H1 (cell line): Measurements from ENCODE around the gene ADAM12. TPM values are rescaled to one million over a fixed set of nuclear protein-coding genes. Genes with fewer than 3 reads are reported as not detected.

Experiments
- CTCF ChIA-PET: fragments of 300-600 bp; sonication (Branson Sonifier 250); formaldehyde crosslinking; loops from one replicate; lab custom pipeline; 2021; ENCODE audit not compliant: partially characterized antibody; lab: Charles Lee
- POLR2A ChIA-PET: fragments of 300-600 bp; sonication (Branson Sonifier 250); formaldehyde crosslinking; loops from one replicate; lab custom pipeline; 2021; ENCODE audit warnings: inconsistent platforms; ENCODE audit not compliant: partially characterized antibody; lab: Charles Lee
- DNase-seq, 2 experiments: peaks; one replicate each; pipeline versions ENCODE4 v3.0.0 to v3.0.0-alpha.2; 2010 to 2022; ENCODE audit warnings: low spot score in 2 of 2, low read depth in 1 of 2, mixed read lengths in 1 of 2
- FAIRE-seq: peaks from 2 replicates; lab custom pipeline; 2011; peaks lifted over from hg19 to GRCh38; lab: Jason Lieb, UNC
- H2AFZ ChIP-seq: 2 replicates; pipeline ENCODE4 v1.8.1; 2012; ENCODE audit warnings: low read length, inconsistent platforms
- H2AK5ac ChIP-seq: 2 replicates; pipeline ENCODE4 v1.6.1; 2013; ENCODE audit warnings: low read depth, low read length
- H2BK120ac ChIP-seq: replicated peaks from 2 replicates; pipeline ENCODE3; 2013; ENCODE audit warnings: low read depth, low read length, inconsistent platforms
- H2BK12ac ChIP-seq: 2 replicates; pipeline ENCODE4 v1.6.1; 2013; ENCODE audit warnings: low read depth, low read length
- H2BK15ac ChIP-seq: 2 replicates; pipeline ENCODE4 v1.6.1; 2013; ENCODE audit warnings: low read length
- H2BK20ac ChIP-seq: 2 replicates; pipeline ENCODE4 v1.6.1; 2013; ENCODE audit warnings: low read length
- H2BK5ac ChIP-seq: 2 replicates; pipeline ENCODE4 v1.6.1; 2013; ENCODE audit warnings: low read depth, low read length
- H3K14ac ChIP-seq: 2 replicates; pipeline ENCODE4 v1.6.1; 2013; ENCODE audit warnings: inconsistent platforms; ENCODE audit not compliant: insufficient read length
- H3K18ac ChIP-seq: 2 replicates; pipeline ENCODE4 v1.6.1; 2013; ENCODE audit warnings: low read length; ENCODE audit errors: extremely low read depth
- H3K23ac ChIP-seq: 2 replicates; pipeline ENCODE4 v1.6.1; 2013; ENCODE audit warnings: inconsistent platforms; ENCODE audit not compliant: insufficient read length
- H3K23me2 ChIP-seq: 2 replicates; pipeline ENCODE4 v1.6.1; 2013; ENCODE audit warnings: low read depth, low read length
- H3K27ac ChIP-seq: 2 replicates; pipeline ENCODE4 v1.6.1; 2011; ENCODE audit warnings: low read depth, low read length, inconsistent platforms
- H3K27me3 ChIP-seq, 4 experiments: replicated peaks in 1 of 4; 1 replicate in 1 of 4; 2 replicates in 3 of 4; pipeline versions ENCODE4 v1.6.1 to v1.8.1; 2011 to 2013; ENCODE audit warnings: low read length in 3 of 4, mild to moderate bottlenecking in 3 of 4, inconsistent platforms in 2 of 4, mixed read lengths in 2 of 4, moderate library complexity in 1 of 4; ENCODE audit not compliant: control insufficient read depth in 3 of 4, insufficient read depth in 3 of 4; ENCODE audit errors: extremely low read depth in 1 of 4
- H3K36me3 ChIP-seq, 4 experiments: 2 replicates each; pipeline versions ENCODE4 v1.6.1 to v1.8.1; 2011 to 2013; ENCODE audit warnings: mild to moderate bottlenecking in 4 of 4, low read length in 3 of 4, moderate library complexity in 2 of 4, control low read depth in 1 of 4, inconsistent platforms in 1 of 4; ENCODE audit not compliant: insufficient read depth in 4 of 4, control insufficient read depth in 2 of 4
- H3K4ac ChIP-seq: replicated peaks from 2 replicates; pipeline ENCODE3; 2013; ENCODE audit warnings: low read length, low read depth, mixed read lengths, inconsistent platforms; ENCODE audit not compliant: insufficient read length
- H3K4me1 ChIP-seq, 4 experiments: replicated peaks in 1 of 4; 1 replicate in 1 of 4; 2 replicates in 3 of 4; pipeline versions ENCODE4 v1.6.1 to v1.8.1; 2011 to 2013; ENCODE audit warnings: low read length in 3 of 4, inconsistent platforms in 2 of 4, mixed read lengths in 1 of 4; ENCODE audit not compliant: insufficient read depth in 4 of 4, control insufficient read depth in 3 of 4
- H3K4me2 ChIP-seq, 2 experiments: 2 replicates each; pipeline versions ENCODE4 v1.6.1 to v1.8.1; 2011 to 2013; ENCODE audit warnings: low read depth in 2 of 2, low read length in 2 of 2, control low read depth in 1 of 2, inconsistent platforms in 1 of 2, mild to moderate bottlenecking in 1 of 2; ENCODE audit not compliant: insufficient read depth in 1 of 2
- H3K4me3 ChIP-seq, 4 experiments: fragments of 200-600, 300-600 bp in 1 of 4; sonication (generic), shearing (Covaris generic), sonication (Bioruptor Twin) in 1 of 4; 2 replicates each; pipeline versions ENCODE4 v1.5.1 to v1.8.1; 2011 to 2016; ENCODE audit warnings: low read length in 4 of 4, low read depth in 3 of 4, control low read depth in 2 of 4, inconsistent platforms in 2 of 4, mild to moderate bottlenecking in 2 of 4, mixed read lengths in 1 of 4, moderate library complexity in 1 of 4; ENCODE audit not compliant: insufficient read depth in 2 of 4; ENCODE audit errors: extremely low read depth in 1 of 4
- H3K56ac ChIP-seq: replicated peaks from 2 replicates; pipeline ENCODE3; 2013; ENCODE audit warnings: low read depth, mild to moderate bottlenecking, mixed read lengths, low read length, inconsistent platforms; ENCODE audit not compliant: insufficient read length
- H3K79me1 ChIP-seq: 2 replicates; pipeline ENCODE4 v1.6.1; 2013; ENCODE audit warnings: low read depth, low read length, control low read depth
- H3K79me2 ChIP-seq, 2 experiments: 2 replicates each; pipeline versions ENCODE4 v1.6.1 to v1.8.1; 2012 to 2013; ENCODE audit warnings: low read length in 2 of 2, mild to moderate bottlenecking in 2 of 2, inconsistent platforms in 1 of 2; ENCODE audit not compliant: insufficient read depth in 2 of 2, control insufficient read depth in 1 of 2
- H3K9ac ChIP-seq, 4 experiments: replicated peaks in 1 of 4; 1 replicate in 1 of 4; 2 replicates in 3 of 4; pipeline versions ENCODE4 v1.6.1 to v1.8.1; 2011 to 2013; ENCODE audit warnings: low read depth in 3 of 4, low read length in 3 of 4, control low read depth in 2 of 4, mild to moderate bottlenecking in 2 of 4, moderate library complexity in 2 of 4, inconsistent platforms in 1 of 4; ENCODE audit errors: extremely low read depth in 1 of 4
- H3K9me3 ChIP-seq, 2 experiments: 2 replicates each; pipeline versions ENCODE4 v1.6.1 to v1.8.1; 2012 to 2013; ENCODE audit warnings: mild to moderate bottlenecking in 2 of 2, moderate library complexity in 2 of 2, control low read depth in 1 of 2, inconsistent platforms in 1 of 2, low read depth in 1 of 2, low read length in 1 of 2, mixed read lengths in 1 of 2; ENCODE audit not compliant: insufficient read depth in 2 of 2
- H4K20me1 ChIP-seq, 2 experiments: replicated peaks in 1 of 2; 2 replicates each; pipeline versions ENCODE3 to v1.8.1; 2011 to 2013; ENCODE audit warnings: inconsistent platforms in 2 of 2, low read length in 2 of 2, mild to moderate bottlenecking in 1 of 2; ENCODE audit not compliant: insufficient read depth in 2 of 2, control insufficient read depth in 1 of 2
- H4K5ac ChIP-seq: 2 replicates; pipeline ENCODE4 v1.6.1; 2013; ENCODE audit warnings: low read length, low read depth, mixed read lengths, inconsistent platforms; ENCODE audit not compliant: insufficient read length
- H4K8ac ChIP-seq: 2 replicates; pipeline ENCODE4 v1.8.0; 2013; ENCODE audit warnings: mild to moderate bottlenecking, moderate library complexity, low read length, inconsistent platforms; ENCODE audit not compliant: insufficient read depth; ENCODE audit errors: extremely low read depth
- H4K91ac ChIP-seq: replicated peaks from 2 replicates; pipeline ENCODE3; 2013; ENCODE audit warnings: low read length, mixed read lengths, inconsistent platforms; ENCODE audit not compliant: insufficient read length
- GTF2F1 ChIP-seq: IDR thresholded peaks from 2 replicates; pipeline ENCODE4 v1.6.1; 2012; ENCODE audit warnings: low read depth, low read length, improper control_type of control experiment, borderline replicate concordance
- NANOG ChIP-seq: IDR thresholded peaks from 2 replicates; pipeline ENCODE4 v1.6.1; 2011; ENCODE audit warnings: low read length, low read depth, mild to moderate bottlenecking, inconsistent platforms; ENCODE audit not compliant: insufficient read depth, poor library complexity, severe bottlenecking
- POLR2A ChIP-seq, 2 experiments: IDR thresholded peaks; 1 replicate in 1 of 2; 2 replicates in 1 of 2; pipeline ENCODE4 v1.6.1; 2011; ENCODE audit warnings: low read depth in 2 of 2, low read length in 2 of 2, mild to moderate bottlenecking in 2 of 2; ENCODE audit errors: control extremely low read depth in 1 of 2
- RAD21 ChIP-seq, 2 experiments: IDR thresholded peaks in 1 of 2; conservative IDR thresholded peaks in 1 of 2; 2 replicates each; pipeline ENCODE4 v1.6.1; 2011; ENCODE audit warnings: low read depth in 2 of 2, low read length in 2 of 2, improper control_type of control experiment in 1 of 2, inconsistent platforms in 1 of 2, mild to moderate bottlenecking in 1 of 2, moderate library complexity in 1 of 2
- RNF2 ChIP-seq: fragments of 200-900, 300-1000 bp; sonication (generic); IDR thresholded peaks from 2 replicates; pipeline ENCODE4 v1.7.1; 2016; ENCODE audit warnings: borderline replicate concordance, low read depth, mild to moderate bottlenecking, antibody characterized with exemption, low read length; ENCODE audit not compliant: poor library complexity, severe bottlenecking; ENCODE audit errors: missing control alignments
- SIN3A ChIP-seq, 2 experiments: IDR thresholded peaks in 1 of 2; conservative IDR thresholded peaks in 1 of 2; 2 replicates each; pipeline ENCODE4 v1.6.1; 2011 to 2012; ENCODE audit warnings: low read length in 2 of 2, improper control_type of control experiment in 1 of 2, low read depth in 1 of 2, mild to moderate bottlenecking in 1 of 2
- SIX5 ChIP-seq: IDR thresholded peaks from 2 replicates; pipeline ENCODE4 v1.6.1; 2011; ENCODE audit warnings: mild to moderate bottlenecking, low read depth, low read length
- whole genome bisulfite sequencing, 2 experiments: shearing (Covaris generic) in 1 of 2; methylation state at CpG; one replicate each; pipeline versions ENCODE4 v1.1.6 to v1.1.7; 2013 to 2015; ENCODE audit warnings: low lambda C conversion rate in 2 of 2, mixed read lengths in 2 of 2, inconsistent platforms in 1 of 2, low coverage in 1 of 2, missing lambda C conversion rate in 1 of 2; ENCODE audit not compliant: insufficient replicate concordance in 2 of 2, insufficient coverage in 1 of 2, insufficient read length in 1 of 2; ENCODE audit errors: extremely low coverage in 1 of 2, missing lambda C conversion rate in 1 of 2; 5-methylcytosine and 5-hydroxymethylcytosine counted together
- polyA plus RNA-seq, 7 experiments: library from polyadenylated mRNA; depleted of rRNA in 3 of 7; stranded (reverse) in 5 of 7; unstranded in 2 of 7; fragments of >200 nt in 5 of 7; fragments of 200-250 nt in 2 of 7; gene quantifications; 1 replicate in 5 of 7; 2 replicates in 1 of 7; 4 replicates in 1 of 7; pipeline versions ENCODE4 v1.2.1 to v1.2.3, GENCODE V29; 2011 to 2013; ENCODE audit warnings: missing spikeins in 2 of 7, mixed read lengths in 2 of 7
- total RNA-seq: library from RNA; stranded (reverse); fragmentation: NEBNext Ultra II Directional; extraction: Animal tissue kit (Norgen Biotek cat#: 25700); gene quantifications from 2 replicates; pipeline ENCODE4 v1.2.1, GENCODE V29; 2021

The ADAM12 gene
- total and polyA plus RNA-seq, 2 of the 8 experiments (the other 6 are each of a cell fraction or from before 2014, with no cell fraction given): 0.07 to 0.17 TPM

GRCh38 chr10:125997586-125997985 is 390.7 kb downstream of the ADAM12 start:
- DNase-seq (no peak), FAIRE-seq (no peak)
- H3K9me3 ChIP-seq: no peaks in the 10 kb centered on the region
- no peak overlapping the region for H2BK20ac ChIP-seq
- H2AK5ac ChIP-seq: no peak overlapping the region
- H2AFZ ChIP-seq: no peak overlapping the region
- H3K9ac ChIP-seq: no peak overlapping the region
- H2BK5ac ChIP-seq: no peak overlapping the region
- no peak overlapping the region for H4K8ac ChIP-seq
- no peak overlapping the region for H3K23ac ChIP-seq
- no peak overlapping the region for H3K4ac ChIP-seq
- H3K79me1 ChIP-seq: no peaks in the 10 kb centered on the region
- ChIA-PET CTCF (interaction anchor here (1.1 to 1.2 kb wide), 2 partner anchors 17 to 20 kb away, joined by 3 to 4 read pairs; no protein-coding TSS in a partner anchor), POLR2A (interaction anchor here (0.6 kb wide), 1 partner anchor 73 kb away, joined by 3 read pairs; no protein-coding TSS in a partner anchor)
- H3K14ac ChIP-seq: no peak overlapping the region
- H3K27ac ChIP-seq: no peak overlapping the region
- no peak overlapping the region for H3K18ac ChIP-seq
- H3K23me2 ChIP-seq: no peaks in the 10 kb centered on the region
- H2BK15ac ChIP-seq: no peak overlapping the region
- no peaks in the 10 kb centered on the region for H3K4me1 ChIP-seq
- no peaks in the 10 kb centered on the region for H3K36me3 ChIP-seq
- no peaks in the 10 kb centered on the region for H3K79me2 ChIP-seq
- no peaks in the 10 kb centered on the region for H3K27me3 ChIP-seq
- H3K4me3 ChIP-seq: no peak overlapping the region
- H2BK12ac ChIP-seq: no peak overlapping the region
- H3K4me2 ChIP-seq: no peak overlapping the region
- H4K91ac ChIP-seq: no peak overlapping the region
- 93% methylated on average over 12 of the region's 12 CpGs; no CpG with 5 or more reads in 1 of the 2 experiments for WGBS, 2 experiments
- no peak overlapping the region for H3K56ac ChIP-seq
- no peaks in the 10 kb centered on the region for H4K20me1 ChIP-seq
- H4K5ac ChIP-seq: no peak overlapping the region
- no peak overlapping the region for H2BK120ac ChIP-seq
- TF ChIP-seq GTF2F1: no peak
- TF ChIP-seq NANOG: no peak
- no peak for TF ChIP-seq SIX5
- TF ChIP-seq RNF2: no peak
- TF ChIP-seq RAD21 (IDR thresholded peaks at IDR 0.05 in 1 of 2, conservative IDR thresholded peaks at IDR 0.05 in 1 of 2; ENCODE audit: low read depth in 2 of 2, low read length in 2 of 2): no peak
- no peak for TF ChIP-seq SIN3A (conservative IDR thresholded peaks at IDR 0.05 in 1 of 2, IDR thresholded peaks at IDR 0.05 in 1 of 2; ENCODE audit: low read depth in 1 of 2, low read length in 2 of 2)
- no peak for TF ChIP-seq POLR2A (IDR thresholded peaks at IDR 0.05; ENCODE audit: control extremely low read depth in 1 of 2, low read depth in 2 of 2, low read length in 2 of 2)
